GM04504 (cell line): ENCODE results near the gene SBK3.
"Not testable (repeated sequence)": the region's sequence is repeated elsewhere in the genome, so short reads cannot be mapped to it uniquely, and the experiment has no call there.

Experiments
- DNase-seq: peaks from one replicate; pipeline ENCODE4 v3.0.0-alpha.2; 2012; ENCODE audit warnings: low read depth

SBK3 gene

GRCh38 chr19:55576746-55577145 is 31.4 kb upstream of the SBK3 start:
- no peak for DNase-seq

- DNase-seq: not testable (repeated sequence)
Measured at GRCh38 chr19:55573929-55574328, 28.6 kb upstream of the SBK3 start.

- DNase-seq: not testable (repeated sequence)
Measured at GRCh38 chr19:55569477-55569876, 24.1 kb upstream of the SBK3 start.

- no peak for DNase-seq
Measured at GRCh38 chr19:55567708-55568328, 22.5 kb upstream of the SBK3 start.

- DNase-seq: no peak
Measured at GRCh38 chr19:55566823-55567222, 21.5 kb upstream of the SBK3 start.

- no peak for DNase-seq
Measured at GRCh38 chr19:55563261-55563690, 17.9 kb upstream of the SBK3 start.

GRCh38 chr19:55559684-55560083 is 14.3 kb upstream of the SBK3 start:
- DNase-seq: no peak

GRCh38 chr19:55554741-55555152 is 9.4 kb upstream of the SBK3 start:
- no peak for DNase-seq

- no peak for DNase-seq
Measured at GRCh38 chr19:55554302-55554701, 9.0 kb upstream of the SBK3 start.

GRCh38 chr19:55553217-55554182 is 8.2 kb upstream of the SBK3 start:
- no peak for DNase-seq

- peak; percentile 69 for DNase-seq
Measured at GRCh38 chr19:55552620-55553019, 7.3 kb upstream of the SBK3 start.

- no peak for DNase-seq
Measured at GRCh38 chr19:55552206-55552605, 6.9 kb upstream of the SBK3 start.

GRCh38 chr19:55550321-55550650 is 4.9 kb upstream of the SBK3 start:
- no peak for DNase-seq

- peak; percentile 76 for DNase-seq
Measured at GRCh38 chr19:55549500-55550320, 4.4 kb upstream of the SBK3 start.

- DNase-seq: no peak
Measured at GRCh38 chr19:55546822-55547614, 1.7 kb upstream of the SBK3 start.

- no peak for DNase-seq
Measured at GRCh38 chr19:55546011-55546410, 668 bp upstream of the SBK3 start.

- no peak for DNase-seq
Measured at GRCh38 chr19:55544776-55545439, 435 bp downstream of the SBK3 start.

GRCh38 chr19:55544014-55544413 is 1.3 kb downstream of the SBK3 start:
- no peak for DNase-seq

GRCh38 chr19:55543567-55543966 is 1.8 kb downstream of the SBK3 start:
- no peak for DNase-seq

GRCh38 chr19:55542292-55542855 is 3.0 kb downstream of the SBK3 start:
- no peak for DNase-seq

- no peak for DNase-seq
Measured at GRCh38 chr19:55541091-55541490, 4.3 kb downstream of the SBK3 start.
